OCI-LY7 (cell line): ENCODE results near the gene SLC23A1. TPM values are rescaled to one million over a fixed set of nuclear protein-coding genes. Genes with fewer than 3 reads are reported as not detected.
"Not testable (repeated sequence)": the region's sequence is repeated elsewhere in the genome, so short reads cannot be mapped to it uniquely, and the experiment has no call there.

Experiments used
- BruUV-seq: library from RNA; stranded (reverse); fragments of 400-500 nt; replicated peaks from 2 replicates; lab custom pipeline; 2021; lab: Mats Ljungman, UMichigan
- CTCF ChIA-PET: fragments of 300-600 bp; sonication (Branson Sonifier 250); formaldehyde crosslinking; loops from one replicate; lab custom pipeline; 2022; ENCODE audit warnings: antibody characterized with exemption; ENCODE audit not compliant: unreplicated experiment; lab: Charles Lee
- POLR2A ChIA-PET: fragments of 300-600 bp; sonication (Branson Sonifier 250); formaldehyde crosslinking; loops from one replicate; lab custom pipeline; 2022; ENCODE audit warnings: antibody characterized with exemption; lab: Charles Lee
- DNase-seq: peaks from one replicate; pipeline ENCODE4 v3.0.0-alpha.2; 2015; ENCODE audit warnings: low spot score
- H2AFZ ChIP-seq: fragments of 200-600 bp; sonication (generic), shearing (Covaris generic); 2 replicates; pipeline ENCODE4 v1.6.1; 2014; ENCODE audit warnings: mild to moderate bottlenecking, antibody characterized with exemption, low read length, moderate library complexity
- H3K27ac ChIP-seq: fragments of 200-600 bp; sonication (generic); 2 replicates; pipeline ENCODE4 v1.5.1; 2014; ENCODE audit warnings: mixed run types, low read depth, mild to moderate bottlenecking, moderate library complexity, low read length, inconsistent platforms; ENCODE audit not compliant: poor library complexity, severe bottlenecking
- H3K36me3 ChIP-seq: fragments of 200-600 bp; sonication (generic); 2 replicates; pipeline ENCODE4 v1.6.1; 2014; ENCODE audit warnings: mild to moderate bottlenecking, antibody characterized with exemption, low read length, moderate library complexity, mixed read lengths; ENCODE audit not compliant: insufficient read depth
- H3K4me1 ChIP-seq: fragments of 200-600 bp; sonication (generic); 2 replicates; pipeline ENCODE4 v1.5.1; 2014; ENCODE audit warnings: mild to moderate bottlenecking, low read length; ENCODE audit not compliant: insufficient read depth, poor library complexity, severe bottlenecking
- H3K4me2 ChIP-seq: fragments of 200-600 bp; sonication (generic); 2 replicates; pipeline ENCODE4 v1.6.1; 2014; ENCODE audit warnings: mild to moderate bottlenecking, low read length
- H3K4me3 ChIP-seq: fragments of 200-600 bp; sonication (generic); 2 replicates; pipeline ENCODE4 v1.5.1; 2014; ENCODE audit warnings: mild to moderate bottlenecking, low read depth, low read length; ENCODE audit not compliant: poor library complexity, severe bottlenecking
- H3K79me2 ChIP-seq: fragments of 200-600 bp; sonication (generic); 2 replicates; pipeline ENCODE4 v1.6.1; 2016; ENCODE audit warnings: low read depth, mild to moderate bottlenecking, low read length, moderate library complexity, mixed read lengths; ENCODE audit not compliant: insufficient read depth
- H3K9me2 ChIP-seq: fragments of 200-600 bp; sonication (generic); 2 replicates; pipeline ENCODE4 v1.6.1; 2016; ENCODE audit warnings: mild to moderate bottlenecking, low read length, mixed read lengths; ENCODE audit not compliant: insufficient read depth
- H3K9me3 ChIP-seq: fragments of 200-600 bp; sonication (generic); 2 replicates; pipeline ENCODE4 v1.6.1; 2014; ENCODE audit warnings: mild to moderate bottlenecking, mixed run types, low read length, mixed read lengths
- H4K20me1 ChIP-seq: fragments of 200-600 bp; sonication (generic); 2 replicates; pipeline ENCODE4 v1.6.1; 2014; ENCODE audit warnings: mild to moderate bottlenecking, antibody characterized with exemption, low read length, moderate library complexity, mixed read lengths; ENCODE audit not compliant: insufficient read depth
- EZH2phosphoT487 ChIP-seq: fragments of 200-600 bp; sonication (generic); IDR thresholded peaks from 2 replicates; pipeline ENCODE4 v1.6.1; 2018; ENCODE audit warnings: low read depth, borderline replicate concordance, mild to moderate bottlenecking, mixed run types, antibody characterized with exemption, low read length, moderate library complexity, mixed read lengths
- intact Hi-C: fragments of 100-400 bp; cut with micrococcal nuclease; formaldehyde crosslinking; loops from one replicate; pipeline ENCODE4 v1.10.0; 2022; ENCODE audit not compliant: unreplicated experiment
- total RNA-seq, 2 experiments: library from RNA; depleted of rRNA in 1 of 2; stranded (reverse); fragments of >200 nt in 1 of 2; shearing (Covaris generic) in 1 of 2; gene quantifications; 2 replicates each; pipeline ENCODE4 v1.2.3, GENCODE V29; 2014 to 2022
- TF ChIP-seq, protein P1 (sequence below): fragments of 200-600 bp; sonication (generic); conservative IDR thresholded peaks from 2 replicates; pipeline ENCODE4 v1.5.1; 2014; ENCODE audit warnings: mild to moderate bottlenecking, antibody characterized with exemption, low read length, moderate library complexity, mixed read lengths

Gene SLC23A1
- total RNA-seq, 2 experiments from 2014 or later: 20.3 to 63.1 TPM

GRCh38 chr5:139354186-139354585, 28.9 kb downstream of the SLC23A1 start:
- CTCF ChIA-PET: no interaction called here
- POLR2A ChIA-PET: interaction anchor here (0.6 to 1.7 kb wide), 3 partner anchors 10 to 282 kb away, joined by 3 to 4 read pairs (median 4); no protein-coding TSS in a partner anchor
- H3K79me2 ChIP-seq: peaks cover 93% of the 10 kb centered on the region
- H2AFZ ChIP-seq: no peak overlapping the region
- no peaks in the 10 kb centered on the region for H3K4me1 ChIP-seq
- H3K36me3 ChIP-seq: peaks cover 75% of the 10 kb centered on the region
- DNase-seq: no peak
- BruUV-seq: no TSS peak
- no peaks in the 10 kb centered on the region for H3K9me2 ChIP-seq
- H3K4me2 ChIP-seq: no peak overlapping the region
- H3K27ac ChIP-seq: no peak overlapping the region
- peaks cover 6% of the 10 kb centered on the region; the same call in 1 of the 2 replicates for H4K20me1 ChIP-seq
- H3K4me3 ChIP-seq: no peak overlapping the region
- H3K9me3 ChIP-seq: peaks cover 9% of the 10 kb centered on the region; the same call in 1 of the 2 replicates
- TF ChIP-seq, protein P1, sequence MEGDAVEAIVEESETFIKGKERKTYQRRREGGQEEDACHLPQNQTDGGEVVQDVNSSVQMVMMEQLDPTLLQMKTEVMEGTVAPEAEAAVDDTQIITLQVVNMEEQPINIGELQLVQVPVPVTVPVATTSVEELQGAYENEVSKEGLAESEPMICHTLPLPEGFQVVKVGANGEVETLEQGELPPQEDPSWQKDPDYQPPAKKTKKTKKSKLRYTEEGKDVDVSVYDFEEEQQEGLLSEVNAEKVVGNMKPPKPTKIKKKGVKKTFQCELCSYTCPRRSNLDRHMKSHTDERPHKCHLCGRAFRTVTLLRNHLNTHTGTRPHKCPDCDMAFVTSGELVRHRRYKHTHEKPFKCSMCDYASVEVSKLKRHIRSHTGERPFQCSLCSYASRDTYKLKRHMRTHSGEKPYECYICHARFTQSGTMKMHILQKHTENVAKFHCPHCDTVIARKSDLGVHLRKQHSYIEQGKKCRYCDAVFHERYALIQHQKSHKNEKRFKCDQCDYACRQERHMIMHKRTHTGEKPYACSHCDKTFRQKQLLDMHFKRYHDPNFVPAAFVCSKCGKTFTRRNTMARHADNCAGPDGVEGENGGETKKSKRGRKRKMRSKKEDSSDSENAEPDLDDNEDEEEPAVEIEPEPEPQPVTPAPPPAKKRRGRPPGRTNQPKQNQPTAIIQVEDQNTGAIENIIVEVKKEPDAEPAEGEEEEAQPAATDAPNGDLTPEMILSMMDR: no peak
- no peak for TF ChIP-seq EZH2phosphoT487
- intact Hi-C loops: no loop called here

DNA sequence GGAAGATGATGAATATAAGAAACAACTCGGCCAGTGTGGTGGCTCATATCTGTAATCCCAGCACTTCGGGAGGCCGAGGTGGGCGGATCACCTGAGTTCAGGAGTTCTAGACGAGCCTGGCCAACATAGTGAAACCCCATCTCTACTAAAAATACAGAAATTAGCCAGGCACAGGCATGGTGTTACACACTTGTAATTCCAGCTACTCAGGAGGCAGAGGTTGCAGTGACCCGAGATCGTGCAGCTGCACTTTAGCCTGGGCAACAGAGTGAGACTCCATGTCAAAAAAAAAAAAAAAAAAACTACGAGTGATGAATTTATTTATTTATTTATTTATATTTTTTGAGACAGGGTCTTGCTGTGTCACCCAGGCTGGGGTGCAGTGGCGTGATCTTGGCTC, 35.2 kb downstream of the SLC23A1 start:
- Histone ChIP-seq H3K4me1 (peaks cover 17% of the 10 kb centered on the region), H4K20me1 (peaks cover 20% of the 10 kb centered on the region), H3K36me3 (peaks cover 65% of the 10 kb centered on the region), H3K79me2 (peaks cover 96% of the 10 kb centered on the region)
- H3K27ac ChIP-seq, H3K4me3 ChIP-seq, intact Hi-C loops, BruUV-seq, H3K9me2 ChIP-seq, H2AFZ ChIP-seq, H3K9me3 ChIP-seq, DNase-seq, CTCF ChIA-PET, H3K4me2 ChIP-seq: not testable (repeated sequence)
- POLR2A ChIA-PET: interaction anchor here (0.6 to 0.9 kb wide), 4 partner anchors 57 to 714 kb away, joined by 3 to 5 read pairs (median 4); no protein-coding TSS in a partner anchor

GRCh38 chr5:139345442-139345841, 37.7 kb downstream of the SLC23A1 start:
- H3K4me3 ChIP-seq, H3K4me2 ChIP-seq, BruUV-seq, H3K9me2 ChIP-seq, H2AFZ ChIP-seq, H3K9me3 ChIP-seq, intact Hi-C loops, H3K27ac ChIP-seq, DNase-seq, CTCF ChIA-PET: not testable (repeated sequence)
- Histone ChIP-seq H3K36me3 (peaks cover 50% of the 10 kb centered on the region), H3K4me1 (peaks cover 26% of the 10 kb centered on the region), H4K20me1 (peaks cover 18% of the 10 kb centered on the region; the same call in 1 of the 2 replicates), H3K79me2 (peaks cover 79% of the 10 kb centered on the region)
- POLR2A ChIA-PET: interaction anchor here (0.7 kb wide), 1 partner anchor 740 kb away, joined by 3 read pairs; no protein-coding TSS in a partner anchor
